ENCODE data around the gene ARL17A. TPM values are rescaled to one million over a fixed set of nuclear protein-coding genes. Genes with fewer than 3 reads are reported as not detected.
"Not testable (repeated sequence)": the region's sequence is repeated elsewhere in the genome, so short reads cannot be mapped to it uniquely, and the experiment has no call there.

Gene ARL17A
- total RNA-seq, result 10 to 100 TPM; 10.7 to 16.8 (median 11.4) TPM
- 1 to 10 TPM in 2 of 3 donors, under 1 TPM in 1; under 0.01 to 6.1 (median 1.6) TPM for polyA plus RNA-seq

- Histone ChIP-seq H3K27ac (peak within 1 kb of the TSS; percentile 61 to 83 (median 72)), H3K4me3 (peak within 1 kb of the TSS in 1 of 4 donors; percentile 27)
- H3K27me3 ChIP-seq; H3K36me3 ChIP-seq; intact Hi-C loops (cut with DNase I); H3K9me3 ChIP-seq; H3K4me1 ChIP-seq: not testable (repeated sequence)
- DNase-seq, result peak; percentile 94
- WGBS, 2 donors, result 0% methylated on average over 12 to 15 of the region's 65 CpGs
Observed at GRCh38 chr17:46579083-46580075, at the start of gene ARL17A. TSS of gene ARL17A (minus strand) at chr17:46579691. CDS start at chr17:46576322, 3,369 bp downstream.

GRCh38 chr17:46628753-46629436 lies 49.4 kb upstream of the ARL17A start:
- DNase-seq; H3K4me1 ChIP-seq; intact Hi-C loops (cut with DNase I); H3K27me3 ChIP-seq; H3K9me3 ChIP-seq; H3K27ac ChIP-seq; H3K4me3 ChIP-seq; H3K36me3 ChIP-seq: not testable (repeated sequence)
- WGBS, 2 donors, result no CpG with 5 or more reads among the region's 5 CpGs

- H3K27me3 ChIP-seq; H3K27ac ChIP-seq; H3K4me3 ChIP-seq; H3K9me3 ChIP-seq; H3K36me3 ChIP-seq; H3K4me1 ChIP-seq; DNase-seq; intact Hi-C loops (cut with DNase I): not testable (repeated sequence)
- no CpG with 5 or more reads among the region's 2 CpGs for WGBS, 2 donors
Observed at GRCh38 chr17:46627452-46627851, 48.0 kb upstream of the ARL17A start.

- WGBS, 2 donors, result no CpG with 5 or more reads among the region's 5 CpGs
- DNase-seq; H3K9me3 ChIP-seq; H3K4me1 ChIP-seq; intact Hi-C loops (cut with DNase I); H3K4me3 ChIP-seq; H3K36me3 ChIP-seq; H3K27me3 ChIP-seq; H3K27ac ChIP-seq: not testable (repeated sequence)
Observed at GRCh38 chr17:46624726-46625125, 45.2 kb upstream of the ARL17A start.

GRCh38 chr17:46623790-46624189 lies 44.3 kb upstream of the ARL17A start:
- H3K4me3 ChIP-seq; H3K9me3 ChIP-seq; H3K27me3 ChIP-seq; H3K4me1 ChIP-seq; H3K27ac ChIP-seq; H3K36me3 ChIP-seq; DNase-seq; intact Hi-C loops (cut with DNase I): not testable (repeated sequence)
- WGBS, 2 donors, result no CpG with 5 or more reads among the region's 2 CpGs

GRCh38 chr17:46618975-46619374 lies 39.5 kb upstream of the ARL17A start:
- H3K9me3 ChIP-seq; H3K4me1 ChIP-seq; H3K27me3 ChIP-seq; DNase-seq; intact Hi-C loops (cut with DNase I); H3K27ac ChIP-seq; H3K36me3 ChIP-seq; H3K4me3 ChIP-seq: not testable (repeated sequence)
- WGBS, 2 donors, result no CpG with 5 or more reads among the region's 1 CpG

GRCh38 chr17:46617121-46617520 lies 37.6 kb upstream of the ARL17A start:
- intact Hi-C loops (cut with DNase I), result not testable (repeated sequence)
- WGBS, 2 donors, result no CpG with 5 or more reads among the region's 3 CpGs

GRCh38 chr17:46613876-46614275 lies 34.4 kb upstream of the ARL17A start:
- not testable (repeated sequence) for H3K27me3 ChIP-seq

More at GRCh38 chr17:46617121-46617520, 37.6 kb upstream of the ARL17A start:
- not testable (repeated sequence) for H3K27ac ChIP-seq, H3K36me3 ChIP-seq, H3K9me3 ChIP-seq, H3K4me3 ChIP-seq, H3K27me3 ChIP-seq, H3K4me1 ChIP-seq, DNase-seq

GRCh38 chr17:46611304-46611703 lies 31.8 kb upstream of the ARL17A start:
- intact Hi-C loops (cut with DNase I); H3K4me1 ChIP-seq; DNase-seq; H3K27ac ChIP-seq; H3K27me3 ChIP-seq; H3K9me3 ChIP-seq; H3K36me3 ChIP-seq; H3K4me3 ChIP-seq: not testable (repeated sequence)
- WGBS, 2 donors, result no CpG with 5 or more reads among the region's 2 CpGs

More at GRCh38 chr17:46613876-46614275, 34.4 kb upstream of the ARL17A start:
- H3K4me1 ChIP-seq; H3K9me3 ChIP-seq; H3K27ac ChIP-seq; H3K36me3 ChIP-seq; DNase-seq; intact Hi-C loops (cut with DNase I); H3K4me3 ChIP-seq: not testable (repeated sequence)
- WGBS, 2 donors, result no CpG with 5 or more reads among the region's 1 CpG

- intact Hi-C loops (cut with DNase I); H3K4me3 ChIP-seq; H3K27ac ChIP-seq; H3K27me3 ChIP-seq; DNase-seq; H3K9me3 ChIP-seq; H3K36me3 ChIP-seq; H3K4me1 ChIP-seq: not testable (repeated sequence)
Observed at GRCh38 chr17:46603125-46603524, 23.6 kb upstream of the ARL17A start.

GRCh38 chr17:46600767-46601166 lies 21.3 kb upstream of the ARL17A start:
- H3K4me3 ChIP-seq; DNase-seq; H3K4me1 ChIP-seq; intact Hi-C loops (cut with DNase I); H3K27ac ChIP-seq; H3K36me3 ChIP-seq; H3K27me3 ChIP-seq; H3K9me3 ChIP-seq: not testable (repeated sequence)
- no CpG with 5 or more reads among the region's 3 CpGs for WGBS, 2 donors

GRCh38 chr17:46598344-46598931 lies 18.9 kb upstream of the ARL17A start:
- H3K4me3 ChIP-seq; intact Hi-C loops (cut with DNase I); H3K9me3 ChIP-seq; H3K36me3 ChIP-seq; DNase-seq; H3K27me3 ChIP-seq; H3K27ac ChIP-seq; H3K4me1 ChIP-seq: not testable (repeated sequence)
- WGBS, 2 donors, result 8 to 38% methylated on average over 2 of the region's 3 CpGs

All from sigmoid colon (tissue), 7 donors.